HG03097 (cell line): ENCODE measurements around the gene GABPB2.

Experiments
- ATAC-seq: cut with Tn5 transposase; IDR thresholded peaks from one replicate; pipeline ENCODE4 v1.9.1; 2021; ENCODE audit not compliant: unreplicated experiment, low FRiP score

GABPB2 gene

DNA sequence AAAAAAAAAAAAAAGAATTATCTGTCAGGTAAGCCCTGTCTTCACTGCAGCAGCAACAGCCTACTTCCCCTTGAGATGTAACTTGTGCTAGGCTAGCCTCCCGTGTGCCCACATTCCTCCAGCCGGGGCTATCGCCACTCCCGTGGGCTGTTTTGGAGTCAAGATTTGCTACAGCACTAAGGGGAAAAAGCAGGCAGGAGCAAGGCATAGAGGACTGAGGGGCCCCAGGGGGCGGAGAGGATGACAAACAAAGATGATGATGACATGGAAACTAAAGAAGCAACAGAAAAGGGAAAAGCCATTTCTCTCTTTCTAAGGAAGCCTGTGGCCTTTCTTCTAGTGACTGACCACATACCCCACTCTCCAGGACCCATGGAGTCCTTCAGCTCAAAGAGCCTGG, 87.8 kb downstream of the GABPB2 start:
- ATAC-seq = no peak

DNA sequence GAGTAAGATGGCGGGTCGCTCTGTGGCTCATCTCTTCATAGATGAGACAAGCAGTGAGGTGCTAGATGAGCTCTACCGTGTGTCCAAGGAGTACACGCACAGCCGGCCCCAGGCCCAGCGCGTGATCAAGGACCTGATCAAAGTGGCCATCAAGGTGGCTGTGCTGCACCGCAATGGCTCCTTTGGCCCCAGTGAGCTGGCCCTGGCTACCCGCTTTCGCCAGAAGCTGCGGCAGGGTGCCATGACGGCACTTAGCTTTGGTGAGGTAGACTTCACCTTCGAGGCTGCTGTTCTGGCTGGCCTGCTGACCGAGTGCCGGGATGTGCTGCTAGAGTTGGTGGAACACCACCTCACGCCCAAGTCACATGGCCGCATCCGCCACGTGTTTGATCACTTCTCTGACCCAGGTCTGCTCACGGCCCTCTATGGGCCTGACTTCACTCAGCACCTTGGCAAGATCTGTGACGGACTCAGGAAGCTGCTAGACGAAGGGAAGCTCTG, 88.2 kb downstream of the GABPB2 start:
- no peak for ATAC-seq

GRCh38 chr1:151159373-151159772, 88.8 kb downstream of the GABPB2 start:
- no peak for ATAC-seq

DNA sequence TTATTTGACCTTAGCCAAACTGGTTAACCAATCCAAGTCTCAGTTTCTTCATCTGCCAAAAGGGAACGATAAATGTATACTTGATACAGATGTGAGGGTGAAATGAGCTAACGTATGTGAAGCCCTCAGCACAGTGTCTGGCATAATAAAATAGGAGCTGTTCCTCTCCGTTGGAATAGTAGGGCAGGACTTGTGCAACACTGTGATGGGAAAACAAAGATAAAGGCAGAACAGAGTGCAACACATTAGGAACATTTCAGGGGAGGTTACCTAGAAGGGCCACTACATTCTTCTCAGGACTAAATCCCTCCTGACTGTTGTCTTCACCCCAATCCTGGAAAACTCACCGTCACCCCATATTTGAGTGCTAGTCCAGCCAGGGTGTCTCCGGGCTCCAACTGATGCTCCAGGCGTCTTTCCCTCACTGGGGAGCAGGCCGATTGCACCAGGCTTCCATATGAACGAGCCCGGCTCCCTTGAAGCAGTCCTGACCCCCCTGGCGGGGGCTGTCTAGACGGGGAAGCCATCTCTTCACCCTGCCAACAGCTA, 94.2 kb downstream of the GABPB2 start:
- no peak for ATAC-seq

DNA sequence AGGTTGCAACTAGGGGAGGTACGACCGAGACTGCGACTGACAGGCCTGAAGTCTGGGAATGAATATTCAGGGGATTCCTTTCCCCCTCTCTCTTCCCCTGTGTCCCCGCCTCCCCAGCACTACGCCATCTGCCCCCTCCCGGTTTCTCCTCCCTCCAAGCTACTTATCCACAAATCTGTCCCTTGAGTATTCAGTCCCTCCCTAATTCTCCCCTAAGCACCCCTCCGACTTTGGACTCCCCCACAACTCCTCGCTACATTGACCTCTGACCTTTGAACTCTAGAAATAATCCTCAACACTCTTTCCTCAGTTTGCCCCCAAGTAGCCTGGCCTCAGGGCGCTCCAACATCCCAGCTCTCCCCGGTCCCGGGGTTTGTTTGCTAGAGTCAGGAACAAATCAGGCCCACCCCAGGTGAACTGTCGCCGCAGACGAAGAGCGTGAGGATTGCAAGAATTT, 94.7 kb downstream of the GABPB2 start:
- ATAC-seq = no peak

DNA sequence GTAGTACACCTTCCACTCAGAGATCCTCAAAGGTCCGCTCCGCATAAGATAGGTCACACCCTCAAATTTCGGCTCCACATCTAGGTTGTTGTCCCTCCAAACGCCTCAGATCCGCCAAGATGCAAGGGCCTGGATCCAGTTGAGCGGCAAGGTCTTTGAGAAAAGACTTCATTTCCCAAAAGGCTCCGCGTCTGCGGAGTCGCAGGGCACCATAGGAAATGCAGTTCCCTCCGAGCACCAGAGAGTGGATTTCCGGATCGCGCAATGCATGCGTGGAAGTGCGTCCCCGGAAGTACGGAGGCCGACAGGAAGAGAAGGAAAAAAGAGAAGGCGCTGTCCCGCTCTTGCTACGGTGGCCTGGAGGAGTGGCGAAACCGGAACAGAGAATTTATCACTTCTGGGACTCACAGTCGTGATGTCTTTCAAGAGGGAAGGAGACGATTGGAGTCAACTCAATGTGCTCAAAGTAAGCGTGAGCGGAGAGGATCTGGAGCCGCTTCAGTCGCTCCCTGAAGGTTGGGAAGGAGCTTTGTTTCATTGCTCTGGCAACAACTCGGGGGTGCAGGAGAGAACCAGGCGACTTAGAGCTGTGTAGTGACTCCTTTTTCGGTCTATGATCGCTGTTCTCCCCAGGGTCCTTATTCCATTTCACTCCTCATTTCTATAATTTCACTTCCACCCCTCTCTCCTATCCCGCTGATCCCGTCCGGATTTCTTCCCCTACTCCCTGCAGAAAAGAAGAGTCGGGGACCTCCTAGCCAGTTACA, 95.4 kb downstream of the GABPB2 start, which contains the start of the genes LYSMD1 and SCNM1:
Gene LYSMD1, minus strand, starts transcription at position 165 of the 767 bp plus-strand sequence. CDS start 644 bp downstream, outside the sequence.
Gene SCNM1, plus strand, starts transcription at position 407 of the 767 bp plus-strand sequence. Its CDS starts 9 bp downstream, at position 416.
- ATAC-seq = peak; percentile 83

DNA sequence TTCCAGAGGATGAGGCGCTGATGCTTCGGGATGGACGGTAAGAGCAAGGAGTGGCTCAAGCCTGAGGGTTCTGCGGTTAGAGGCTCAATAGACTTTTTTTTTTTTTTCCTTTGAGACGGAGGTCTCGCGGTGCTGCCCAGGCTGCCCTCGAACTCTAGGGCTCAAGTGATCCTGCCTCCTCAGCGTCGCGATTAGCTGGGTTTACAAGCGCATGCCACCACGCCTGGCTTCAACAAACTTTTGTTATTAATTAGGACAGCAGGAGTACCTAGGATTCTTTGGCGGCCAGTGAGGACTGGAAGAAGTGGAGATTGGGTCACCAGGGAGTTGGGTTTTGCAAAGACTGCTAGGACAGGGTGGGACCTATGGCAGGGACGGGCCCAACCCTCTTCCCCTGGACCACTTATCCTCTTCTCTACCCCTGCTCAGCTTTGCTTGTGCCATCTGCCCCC, 96.0 kb downstream of the GABPB2 start:
- no peak for ATAC-seq

- ATAC-seq = no peak
Measured at GRCh38 chr1:151167116-151167515, 96.6 kb downstream of the GABPB2 start.

DNA sequence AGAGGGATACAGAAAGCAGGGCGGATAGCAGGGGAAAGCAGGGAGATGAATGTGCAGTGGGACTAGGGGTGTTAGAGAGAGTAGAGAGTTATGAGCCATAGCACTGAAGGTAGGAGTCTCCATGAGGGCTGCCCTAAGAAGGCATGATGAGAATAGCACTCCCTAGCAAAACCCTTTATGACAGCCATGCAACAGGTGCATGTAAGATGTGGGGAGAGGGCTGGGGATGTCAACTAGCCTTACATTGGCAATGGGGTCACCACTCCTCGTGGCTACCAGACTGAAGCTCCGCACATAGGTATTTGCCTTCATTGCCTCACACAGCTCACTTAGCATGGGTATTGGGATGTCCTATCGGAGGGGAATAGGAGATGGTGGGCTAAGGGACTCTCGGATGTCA, 100.6 kb downstream of the GABPB2 start:
- ATAC-seq = no peak
